ENCODE measurements around the gene OBI1. TPM values are rescaled to one million over a fixed set of nuclear protein-coding genes. Genes with fewer than 3 reads are reported as not detected.

OBI1 gene
- total and polyA plus RNA-seq, 2 donors (not counting 1 experiment from before 2014, with no cell fraction given) = 10.2 to 11.4 TPM

- Histone ChIP-seq H3K36me3 (ENCODE audit: control insufficient read depth, insufficient read depth, low read length) (no peaks in the 10 kb centered on the region), H4K20me1 (ENCODE audit: control insufficient read depth, extremely low read depth, insufficient read depth, low read length) (no peaks in the 10 kb centered on the region), H2AFZ (ENCODE audit: low read length) (no peak overlapping the region), H3K79me2 (ENCODE audit: control insufficient read depth, insufficient read depth, low read length) (no peaks in the 10 kb centered on the region), H3K9ac (ENCODE audit: insufficient read depth, low read length) (no peak overlapping the region), H3K4me1 (ENCODE audit: control insufficient read depth, extremely low read depth, insufficient read depth, low read length) (no peaks in the 10 kb centered on the region), H3K4me3 (replicated peaks in 1 of 4; ENCODE audit: control extremely low read depth in 1 of 4, insufficient read depth in 1 of 4, low read depth in 3 of 4, low read length in 4 of 4) (no peak overlapping the region), H3K4me2 (ENCODE audit: extremely low read depth, insufficient read depth, low read length) (no peak overlapping the region), H3K9me3 (ENCODE audit: control insufficient read depth, insufficient read depth, low read depth, low read length) (no peaks in the 10 kb centered on the region), H3K27me3 (ENCODE audit: control insufficient read depth, insufficient read depth, low read length) (no peaks in the 10 kb centered on the region), H3K27ac (ENCODE audit: insufficient read depth, low read length) (no peak overlapping the region)
- TF ChIP-seq CTCF (conservative IDR thresholded peaks at IDR 0.05 in 1 of 2, IDR thresholded peaks at IDR 0.05 in 1 of 2; ENCODE audit: low read depth in 1 of 2, low read length in 2 of 2) (no peak), EZH2 (IDR thresholded peaks at IDR 0.05; ENCODE audit: low read length, missing control alignments) (no peak)
- DNase-seq (ENCODE audit: low read depth in 2 of 2) = no peak
These were observed 35.8 kb downstream of the OBI1 start for GRCh38 chr13:78623132-78623531.

- no peak overlapping the region for H2AFZ ChIP-seq (ENCODE audit: low read length)
- no peak for DNase-seq (ENCODE audit: low read depth in 2 of 2)
- no peaks in the 10 kb centered on the region for H3K79me2 ChIP-seq (ENCODE audit: control insufficient read depth, insufficient read depth, low read length)
- H3K27ac ChIP-seq (ENCODE audit: insufficient read depth, low read length) = no peak overlapping the region
- H3K9ac ChIP-seq (ENCODE audit: insufficient read depth, low read length) = no peak overlapping the region
- no peak overlapping the region for H3K4me2 ChIP-seq (ENCODE audit: extremely low read depth, insufficient read depth, low read length)
- H3K36me3 ChIP-seq (ENCODE audit: control insufficient read depth, insufficient read depth, low read length) = no peaks in the 10 kb centered on the region
- no peak overlapping the region for H3K4me3 ChIP-seq (replicated peaks in 1 of 4; ENCODE audit: control extremely low read depth in 1 of 4, insufficient read depth in 1 of 4, low read depth in 3 of 4, low read length in 4 of 4)
- H3K27me3 ChIP-seq (ENCODE audit: control insufficient read depth, insufficient read depth, low read length) = no peaks in the 10 kb centered on the region
- no peaks in the 10 kb centered on the region for H3K9me3 ChIP-seq (ENCODE audit: control insufficient read depth, insufficient read depth, low read depth, low read length)
- TF ChIP-seq EZH2 (IDR thresholded peaks at IDR 0.05; ENCODE audit: low read length, missing control alignments) = no peak
- TF ChIP-seq CTCF (conservative IDR thresholded peaks at IDR 0.05 in 1 of 2, IDR thresholded peaks at IDR 0.05 in 1 of 2; ENCODE audit: low read depth in 1 of 2, low read length in 2 of 2) = no peak
- no peaks in the 10 kb centered on the region for H3K4me1 ChIP-seq (ENCODE audit: control insufficient read depth, extremely low read depth, insufficient read depth, low read length)
- H4K20me1 ChIP-seq (ENCODE audit: control insufficient read depth, extremely low read depth, insufficient read depth, low read length) = no peaks in the 10 kb centered on the region
These were observed 38.0 kb downstream of the OBI1 start for GRCh38 chr13:78620936-78621470.

GRCh38 chr13:78618411-78618810 is 40.5 kb downstream of the OBI1 start:
- TF ChIP-seq CTCF (conservative IDR thresholded peaks at IDR 0.05 in 1 of 2, IDR thresholded peaks at IDR 0.05 in 1 of 2; ENCODE audit: low read depth in 1 of 2, low read length in 2 of 2) (no peak), EZH2 (IDR thresholded peaks at IDR 0.05; ENCODE audit: low read length, missing control alignments) (no peak)
- no peak for DNase-seq (ENCODE audit: low read depth in 2 of 2)
- Histone ChIP-seq H3K36me3 (ENCODE audit: control insufficient read depth, insufficient read depth, low read length) (no peaks in the 10 kb centered on the region), H3K79me2 (ENCODE audit: control insufficient read depth, insufficient read depth, low read length) (no peaks in the 10 kb centered on the region), H2AFZ (ENCODE audit: low read length) (no peak overlapping the region), H3K9me3 (ENCODE audit: control insufficient read depth, insufficient read depth, low read depth, low read length) (no peaks in the 10 kb centered on the region), H4K20me1 (ENCODE audit: control insufficient read depth, extremely low read depth, insufficient read depth, low read length) (no peaks in the 10 kb centered on the region), H3K4me3 (replicated peaks in 1 of 4; ENCODE audit: control extremely low read depth in 1 of 4, insufficient read depth in 1 of 4, low read depth in 3 of 4, low read length in 4 of 4) (no peak overlapping the region), H3K27ac (ENCODE audit: insufficient read depth, low read length) (no peak overlapping the region), H3K4me1 (ENCODE audit: control insufficient read depth, extremely low read depth, insufficient read depth, low read length) (no peaks in the 10 kb centered on the region), H3K4me2 (ENCODE audit: extremely low read depth, insufficient read depth, low read length) (no peak overlapping the region), H3K9ac (ENCODE audit: insufficient read depth, low read length) (no peak overlapping the region), H3K27me3 (ENCODE audit: control insufficient read depth, insufficient read depth, low read length) (no peaks in the 10 kb centered on the region)
